ENCODE data around the gene GGT1.
"Not testable (repeated sequence)": the region's sequence is repeated elsewhere in the genome, so short reads cannot be mapped to it uniquely, and the experiment has no call there.

DNA sequence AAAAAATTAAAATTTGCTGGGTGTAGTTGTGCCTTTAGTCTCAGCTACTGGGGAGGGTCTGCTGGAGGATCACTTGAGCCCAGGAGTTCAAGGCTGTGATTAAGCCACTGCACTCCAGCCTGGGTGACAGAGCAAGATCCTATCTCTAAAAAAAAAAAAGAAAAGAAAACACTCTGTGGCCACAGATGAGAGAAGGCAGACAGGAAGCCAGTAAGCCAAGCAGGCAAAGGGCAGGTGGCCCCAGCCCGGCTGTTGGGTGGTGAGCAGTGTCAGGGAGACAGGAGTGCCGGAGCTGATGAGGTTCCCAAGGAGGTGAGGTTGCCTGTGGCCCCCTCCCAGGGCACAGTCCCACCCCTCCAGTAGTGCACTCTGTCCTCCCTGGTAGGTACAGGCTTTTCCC is 19.6 kb downstream of the GGT1 start:
- TF ChIP-seq POLR2A (IDR thresholded peaks at IDR 0.05; ENCODE audit: low read depth, low read length); POLR2AphosphoS5 (IDR thresholded peaks at IDR 0.05; ENCODE audit: insufficient read depth, low read depth, low read length): not testable (repeated sequence)
- TF ChIP-seq, protein P1, sequence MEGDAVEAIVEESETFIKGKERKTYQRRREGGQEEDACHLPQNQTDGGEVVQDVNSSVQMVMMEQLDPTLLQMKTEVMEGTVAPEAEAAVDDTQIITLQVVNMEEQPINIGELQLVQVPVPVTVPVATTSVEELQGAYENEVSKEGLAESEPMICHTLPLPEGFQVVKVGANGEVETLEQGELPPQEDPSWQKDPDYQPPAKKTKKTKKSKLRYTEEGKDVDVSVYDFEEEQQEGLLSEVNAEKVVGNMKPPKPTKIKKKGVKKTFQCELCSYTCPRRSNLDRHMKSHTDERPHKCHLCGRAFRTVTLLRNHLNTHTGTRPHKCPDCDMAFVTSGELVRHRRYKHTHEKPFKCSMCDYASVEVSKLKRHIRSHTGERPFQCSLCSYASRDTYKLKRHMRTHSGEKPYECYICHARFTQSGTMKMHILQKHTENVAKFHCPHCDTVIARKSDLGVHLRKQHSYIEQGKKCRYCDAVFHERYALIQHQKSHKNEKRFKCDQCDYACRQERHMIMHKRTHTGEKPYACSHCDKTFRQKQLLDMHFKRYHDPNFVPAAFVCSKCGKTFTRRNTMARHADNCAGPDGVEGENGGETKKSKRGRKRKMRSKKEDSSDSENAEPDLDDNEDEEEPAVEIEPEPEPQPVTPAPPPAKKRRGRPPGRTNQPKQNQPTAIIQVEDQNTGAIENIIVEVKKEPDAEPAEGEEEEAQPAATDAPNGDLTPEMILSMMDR (IDR thresholded peaks at IDR 0.05; ENCODE audit: extremely low read depth in 1 of 2, insufficient read depth in 1 of 2, low read depth in 1 of 2, low read length in 2 of 2) = not testable (repeated sequence)
- TF ChIP-seq, protein P2, sequence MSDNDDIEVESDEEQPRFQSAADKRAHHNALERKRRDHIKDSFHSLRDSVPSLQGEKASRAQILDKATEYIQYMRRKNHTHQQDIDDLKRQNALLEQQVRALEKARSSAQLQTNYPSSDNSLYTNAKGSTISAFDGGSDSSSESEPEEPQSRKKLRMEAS (IDR thresholded peaks at IDR 0.05; ENCODE audit: insufficient read depth, insufficient read length) = not testable (repeated sequence)
